Gastroesophageal sphincter (tissue), 3 donors: ENCODE measurements around the gene RNF19B.

Experiments used
- POLR2A ChIP-seq, 2 donors: fragments of 450-650 bp; IDR thresholded peaks; one replicate each; pipeline ENCODE4 v1.6.1; 2017; ENCODE audit warnings: antibody characterized with exemption in 2 of 2, mild to moderate bottlenecking in 2 of 2, moderate library complexity in 1 of 2
- TF ChIP-seq, protein P1 (sequence below), 4 experiments: fragments of 200-600 bp in 2 of 4; fragments of 450-650 bp in 2 of 4; sonication (generic) in 1 of 4; IDR thresholded peaks; one replicate each; pipeline ENCODE4 v1.5.1; 2017 to 2019; ENCODE audit warnings: antibody characterized with exemption in 4 of 4, mild to moderate bottlenecking in 2 of 4, moderate library complexity in 2 of 4

DNA sequence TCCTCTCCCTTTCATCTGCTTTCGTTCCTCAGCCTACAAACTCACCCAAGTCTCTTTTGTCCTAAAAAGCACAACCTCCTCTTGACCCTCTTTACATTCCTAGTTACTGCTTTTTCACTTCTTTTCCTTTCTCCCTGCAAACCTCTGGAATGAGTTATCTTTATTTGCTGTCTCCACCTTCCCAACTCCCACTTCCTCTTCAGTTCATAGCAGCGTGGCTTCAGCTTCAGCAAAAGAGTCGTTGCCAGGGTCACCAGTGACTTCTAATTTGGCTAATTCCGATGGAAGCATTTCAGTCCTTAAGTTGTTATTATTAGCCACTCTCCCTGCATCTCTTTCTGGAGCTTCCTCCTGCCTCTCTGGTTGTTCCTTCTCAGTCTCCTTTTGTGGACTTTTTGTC is 57.2 kb downstream of the RNF19B start:
- TF ChIP-seq, protein P1, sequence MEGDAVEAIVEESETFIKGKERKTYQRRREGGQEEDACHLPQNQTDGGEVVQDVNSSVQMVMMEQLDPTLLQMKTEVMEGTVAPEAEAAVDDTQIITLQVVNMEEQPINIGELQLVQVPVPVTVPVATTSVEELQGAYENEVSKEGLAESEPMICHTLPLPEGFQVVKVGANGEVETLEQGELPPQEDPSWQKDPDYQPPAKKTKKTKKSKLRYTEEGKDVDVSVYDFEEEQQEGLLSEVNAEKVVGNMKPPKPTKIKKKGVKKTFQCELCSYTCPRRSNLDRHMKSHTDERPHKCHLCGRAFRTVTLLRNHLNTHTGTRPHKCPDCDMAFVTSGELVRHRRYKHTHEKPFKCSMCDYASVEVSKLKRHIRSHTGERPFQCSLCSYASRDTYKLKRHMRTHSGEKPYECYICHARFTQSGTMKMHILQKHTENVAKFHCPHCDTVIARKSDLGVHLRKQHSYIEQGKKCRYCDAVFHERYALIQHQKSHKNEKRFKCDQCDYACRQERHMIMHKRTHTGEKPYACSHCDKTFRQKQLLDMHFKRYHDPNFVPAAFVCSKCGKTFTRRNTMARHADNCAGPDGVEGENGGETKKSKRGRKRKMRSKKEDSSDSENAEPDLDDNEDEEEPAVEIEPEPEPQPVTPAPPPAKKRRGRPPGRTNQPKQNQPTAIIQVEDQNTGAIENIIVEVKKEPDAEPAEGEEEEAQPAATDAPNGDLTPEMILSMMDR (IDR thresholded peaks at IDR 0.05): no peak
- TF ChIP-seq POLR2A (IDR thresholded peaks at IDR 0.05): no peak
